ENCODE data around the gene SLC35G3.

- TF ChIP-seq, protein P1, sequence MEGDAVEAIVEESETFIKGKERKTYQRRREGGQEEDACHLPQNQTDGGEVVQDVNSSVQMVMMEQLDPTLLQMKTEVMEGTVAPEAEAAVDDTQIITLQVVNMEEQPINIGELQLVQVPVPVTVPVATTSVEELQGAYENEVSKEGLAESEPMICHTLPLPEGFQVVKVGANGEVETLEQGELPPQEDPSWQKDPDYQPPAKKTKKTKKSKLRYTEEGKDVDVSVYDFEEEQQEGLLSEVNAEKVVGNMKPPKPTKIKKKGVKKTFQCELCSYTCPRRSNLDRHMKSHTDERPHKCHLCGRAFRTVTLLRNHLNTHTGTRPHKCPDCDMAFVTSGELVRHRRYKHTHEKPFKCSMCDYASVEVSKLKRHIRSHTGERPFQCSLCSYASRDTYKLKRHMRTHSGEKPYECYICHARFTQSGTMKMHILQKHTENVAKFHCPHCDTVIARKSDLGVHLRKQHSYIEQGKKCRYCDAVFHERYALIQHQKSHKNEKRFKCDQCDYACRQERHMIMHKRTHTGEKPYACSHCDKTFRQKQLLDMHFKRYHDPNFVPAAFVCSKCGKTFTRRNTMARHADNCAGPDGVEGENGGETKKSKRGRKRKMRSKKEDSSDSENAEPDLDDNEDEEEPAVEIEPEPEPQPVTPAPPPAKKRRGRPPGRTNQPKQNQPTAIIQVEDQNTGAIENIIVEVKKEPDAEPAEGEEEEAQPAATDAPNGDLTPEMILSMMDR (IDR thresholded peaks at IDR 0.05), result no peak
- no peak for TF ChIP-seq POLR2A (IDR thresholded peaks at IDR 0.05)
Measured at GRCh38 chr17:35167666-35168065, 26.5 kb downstream of the SLC35G3 start.

Data from stomach (tissue), 4 donors.